ENCODE measurements around the gene SNHG17.

- TF ChIP-seq, protein P1, sequence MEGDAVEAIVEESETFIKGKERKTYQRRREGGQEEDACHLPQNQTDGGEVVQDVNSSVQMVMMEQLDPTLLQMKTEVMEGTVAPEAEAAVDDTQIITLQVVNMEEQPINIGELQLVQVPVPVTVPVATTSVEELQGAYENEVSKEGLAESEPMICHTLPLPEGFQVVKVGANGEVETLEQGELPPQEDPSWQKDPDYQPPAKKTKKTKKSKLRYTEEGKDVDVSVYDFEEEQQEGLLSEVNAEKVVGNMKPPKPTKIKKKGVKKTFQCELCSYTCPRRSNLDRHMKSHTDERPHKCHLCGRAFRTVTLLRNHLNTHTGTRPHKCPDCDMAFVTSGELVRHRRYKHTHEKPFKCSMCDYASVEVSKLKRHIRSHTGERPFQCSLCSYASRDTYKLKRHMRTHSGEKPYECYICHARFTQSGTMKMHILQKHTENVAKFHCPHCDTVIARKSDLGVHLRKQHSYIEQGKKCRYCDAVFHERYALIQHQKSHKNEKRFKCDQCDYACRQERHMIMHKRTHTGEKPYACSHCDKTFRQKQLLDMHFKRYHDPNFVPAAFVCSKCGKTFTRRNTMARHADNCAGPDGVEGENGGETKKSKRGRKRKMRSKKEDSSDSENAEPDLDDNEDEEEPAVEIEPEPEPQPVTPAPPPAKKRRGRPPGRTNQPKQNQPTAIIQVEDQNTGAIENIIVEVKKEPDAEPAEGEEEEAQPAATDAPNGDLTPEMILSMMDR (conservative IDR thresholded peaks at IDR 0.05), result no peak
- no peak for TF ChIP-seq EZH2 (IDR thresholded peaks at IDR 0.05; ENCODE audit: low read depth)
Observed at GRCh38 chr20:38434301-38434741, 807 bp downstream of the SNHG17 start.

Measured in PC-9 (cell line).